ENCODE results near the gene PLEKHG5.

Gene PLEKHG5

DNA sequence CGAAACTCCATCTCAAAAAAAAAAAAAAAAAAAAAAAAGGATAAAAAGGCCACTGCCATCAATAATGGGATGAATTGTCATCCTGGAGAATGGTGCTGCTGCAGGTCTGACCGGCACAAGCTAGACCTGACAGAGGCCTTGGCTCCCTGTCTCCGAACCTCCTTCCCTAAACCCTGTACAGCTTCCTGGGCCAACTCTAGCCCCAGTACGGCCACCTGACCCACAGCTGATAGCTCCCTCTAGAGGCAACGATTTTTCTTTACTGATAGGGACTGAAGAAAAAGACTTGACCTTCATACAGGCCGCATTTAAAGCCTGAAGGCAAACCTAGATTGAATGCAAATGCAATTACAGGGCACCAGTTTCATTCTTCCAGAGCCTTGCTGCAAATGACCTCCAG, 32.1 kb upstream of the PLEKHG5 start:
- Histone ChIP-seq H3K9ac (ENCODE audit: low read length) (no peak overlapping the region), H3K27me3 (ENCODE audit: insufficient read depth, low read length) (no peaks in the 10 kb centered on the region), H3K4me2 (ENCODE audit: low read length) (no peak overlapping the region), H3K4me1 (ENCODE audit: insufficient read depth, low read length, severe bottlenecking) (no peaks in the 10 kb centered on the region), H3K36me3 (ENCODE audit: insufficient read depth, low read length) (peaks cover 60% of the 10 kb centered on the region), H3K27ac (ENCODE audit: low read depth, low read length, poor library complexity, severe bottlenecking) (no peak overlapping the region), H3K79me2 (ENCODE audit: insufficient read depth, low read length) (no peaks in the 10 kb centered on the region), H3K9me2 (ENCODE audit: low read depth, low read length) (no peaks in the 10 kb centered on the region), H3K9me3 (ENCODE audit: low read length) (no peaks in the 10 kb centered on the region), H3F3A (ENCODE audit: insufficient read depth, low read length) (no peaks in the 10 kb centered on the region), H3K4me3 (ENCODE audit: low read depth, low read length, poor library complexity, severe bottlenecking) (no peak overlapping the region), H2AFZ (ENCODE audit: low read length) (no peak overlapping the region), H4K20me1 (ENCODE audit: insufficient read depth, low read length) (no peaks in the 10 kb centered on the region)
- TF ChIP-seq EZH2 (IDR thresholded peaks at IDR 0.05; ENCODE audit: borderline replicate concordance, low read length): no peak
- TF ChIP-seq, protein P1, sequence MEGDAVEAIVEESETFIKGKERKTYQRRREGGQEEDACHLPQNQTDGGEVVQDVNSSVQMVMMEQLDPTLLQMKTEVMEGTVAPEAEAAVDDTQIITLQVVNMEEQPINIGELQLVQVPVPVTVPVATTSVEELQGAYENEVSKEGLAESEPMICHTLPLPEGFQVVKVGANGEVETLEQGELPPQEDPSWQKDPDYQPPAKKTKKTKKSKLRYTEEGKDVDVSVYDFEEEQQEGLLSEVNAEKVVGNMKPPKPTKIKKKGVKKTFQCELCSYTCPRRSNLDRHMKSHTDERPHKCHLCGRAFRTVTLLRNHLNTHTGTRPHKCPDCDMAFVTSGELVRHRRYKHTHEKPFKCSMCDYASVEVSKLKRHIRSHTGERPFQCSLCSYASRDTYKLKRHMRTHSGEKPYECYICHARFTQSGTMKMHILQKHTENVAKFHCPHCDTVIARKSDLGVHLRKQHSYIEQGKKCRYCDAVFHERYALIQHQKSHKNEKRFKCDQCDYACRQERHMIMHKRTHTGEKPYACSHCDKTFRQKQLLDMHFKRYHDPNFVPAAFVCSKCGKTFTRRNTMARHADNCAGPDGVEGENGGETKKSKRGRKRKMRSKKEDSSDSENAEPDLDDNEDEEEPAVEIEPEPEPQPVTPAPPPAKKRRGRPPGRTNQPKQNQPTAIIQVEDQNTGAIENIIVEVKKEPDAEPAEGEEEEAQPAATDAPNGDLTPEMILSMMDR (IDR thresholded peaks at IDR 0.05; ENCODE audit: low read length): peak; percentile 67

DNA sequence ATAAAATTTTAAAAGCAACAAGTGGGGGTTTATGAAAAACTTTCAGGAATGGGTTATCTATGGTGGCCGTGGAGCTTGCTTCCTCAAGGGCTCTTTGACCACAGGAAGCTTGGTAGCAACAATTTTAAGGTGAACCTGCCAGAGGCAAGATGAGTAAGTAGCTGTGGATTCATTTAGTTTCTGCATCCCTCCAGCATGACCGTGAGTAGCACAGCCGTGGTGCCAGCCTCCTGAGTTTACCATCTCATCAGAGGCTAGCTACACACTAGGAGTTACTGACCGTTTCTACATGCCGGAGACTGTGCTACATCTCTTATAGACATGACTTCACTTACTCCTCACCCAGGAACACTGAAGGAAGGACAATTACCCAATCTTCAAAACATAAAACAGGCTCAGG, 30.1 kb upstream of the PLEKHG5 start:
- Histone ChIP-seq H3K9me3 (ENCODE audit: low read length) (no peaks in the 10 kb centered on the region), H3K9ac (ENCODE audit: low read length) (no peak overlapping the region), H3K27me3 (ENCODE audit: insufficient read depth, low read length) (no peaks in the 10 kb centered on the region), H3K9me2 (ENCODE audit: low read depth, low read length) (no peaks in the 10 kb centered on the region), H3K4me3 (ENCODE audit: low read depth, low read length, poor library complexity, severe bottlenecking) (no peak overlapping the region), H2AFZ (ENCODE audit: low read length) (no peak overlapping the region), H3K36me3 (ENCODE audit: insufficient read depth, low read length) (peaks cover 41% of the 10 kb centered on the region), H3K27ac (ENCODE audit: low read depth, low read length, poor library complexity, severe bottlenecking) (no peak overlapping the region), H3K4me1 (ENCODE audit: insufficient read depth, low read length, severe bottlenecking) (no peaks in the 10 kb centered on the region), H3K4me2 (ENCODE audit: low read length) (no peak overlapping the region), H3K79me2 (ENCODE audit: insufficient read depth, low read length) (no peaks in the 10 kb centered on the region), H3F3A (ENCODE audit: insufficient read depth, low read length) (no peaks in the 10 kb centered on the region), H4K20me1 (ENCODE audit: insufficient read depth, low read length) (no peaks in the 10 kb centered on the region)
- TF ChIP-seq, protein P1 (IDR thresholded peaks at IDR 0.05; ENCODE audit: low read length): no peak
- TF ChIP-seq EZH2 (IDR thresholded peaks at IDR 0.05; ENCODE audit: borderline replicate concordance, low read length): no peak

DNA sequence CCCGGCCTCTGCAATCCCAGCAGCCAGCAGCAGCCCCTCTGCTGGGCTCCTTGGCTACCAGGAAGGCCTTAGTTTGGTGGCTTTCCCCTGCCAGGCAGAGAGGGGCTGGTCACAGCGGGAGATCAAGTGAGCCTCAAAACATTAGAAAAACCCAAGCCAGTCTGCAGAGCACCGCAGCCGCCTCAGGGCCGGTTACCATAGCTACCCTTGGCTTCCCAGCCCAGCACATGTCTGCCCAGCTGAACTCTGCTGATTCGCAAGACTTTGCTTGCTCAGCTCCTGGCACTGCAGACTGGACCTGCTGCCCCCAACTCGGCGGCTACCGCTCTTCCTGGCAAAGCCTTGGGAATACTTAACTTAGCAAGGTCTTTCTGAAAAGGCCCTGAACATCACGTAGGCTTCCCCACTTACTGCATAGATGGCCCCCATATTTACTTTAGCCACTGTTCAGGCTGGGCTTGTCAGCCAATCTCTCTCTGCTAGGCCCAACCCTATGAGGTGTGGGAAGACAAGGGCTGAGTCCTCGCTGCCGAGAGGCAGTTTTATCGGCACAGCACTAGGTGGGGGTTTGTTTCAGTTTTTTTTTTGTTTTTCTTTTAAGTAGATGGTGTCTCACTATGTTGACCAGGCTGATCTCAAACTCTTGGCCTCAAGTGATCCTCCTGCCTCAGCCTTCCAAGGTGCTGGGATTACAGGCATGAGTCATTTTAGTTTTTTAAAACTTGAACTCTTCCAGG, 28.6 kb upstream of the PLEKHG5 start:
- no peaks in the 10 kb centered on the region for H3K9me3 ChIP-seq (ENCODE audit: low read length)
- H3K27me3 ChIP-seq (ENCODE audit: insufficient read depth, low read length): no peaks in the 10 kb centered on the region
- H3K36me3 ChIP-seq (ENCODE audit: insufficient read depth, low read length): peaks cover 26% of the 10 kb centered on the region
- no peaks in the 10 kb centered on the region for H3F3A ChIP-seq (ENCODE audit: insufficient read depth, low read length)
- no peak overlapping the region for H3K4me2 ChIP-seq (ENCODE audit: low read length)
- no peaks in the 10 kb centered on the region for H3K79me2 ChIP-seq (ENCODE audit: insufficient read depth, low read length)
- H3K4me1 ChIP-seq (ENCODE audit: insufficient read depth, low read length, severe bottlenecking): no peaks in the 10 kb centered on the region
- H3K9ac ChIP-seq (ENCODE audit: low read length): no peak overlapping the region
- no peaks in the 10 kb centered on the region for H3K9me2 ChIP-seq (ENCODE audit: low read depth, low read length)
- H3K27ac ChIP-seq (ENCODE audit: low read depth, low read length, poor library complexity, severe bottlenecking): no peak overlapping the region
- no peak overlapping the region for H3K4me3 ChIP-seq (ENCODE audit: low read depth, low read length, poor library complexity, severe bottlenecking)
- no peak overlapping the region for H2AFZ ChIP-seq (ENCODE audit: low read length)
- H4K20me1 ChIP-seq (ENCODE audit: insufficient read depth, low read length): no peaks in the 10 kb centered on the region
- TF ChIP-seq EZH2 (IDR thresholded peaks at IDR 0.05; ENCODE audit: borderline replicate concordance, low read length): no peak

DNA sequence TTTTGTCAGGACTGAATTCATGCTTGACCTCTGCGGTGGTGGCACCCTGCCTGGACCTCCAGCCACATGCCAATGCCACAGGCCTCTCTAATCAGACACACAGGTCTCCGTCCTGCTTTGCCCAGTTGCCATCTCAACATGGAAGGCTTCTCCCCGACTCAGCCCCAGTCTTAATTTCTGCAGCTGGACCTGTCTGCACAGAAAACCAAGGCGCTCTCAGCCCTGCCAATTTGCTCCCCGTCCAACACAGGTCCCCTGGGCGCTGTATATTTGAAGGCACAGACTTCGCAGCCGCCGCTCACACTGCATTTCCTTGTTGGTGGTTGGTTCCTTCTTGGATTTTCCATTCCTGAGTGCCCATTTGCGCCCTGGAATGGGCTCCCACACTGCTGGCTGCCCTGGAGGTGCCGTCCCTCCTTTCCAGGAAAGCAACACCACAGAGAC, 28.0 kb upstream of the PLEKHG5 start:
- Histone ChIP-seq H3F3A (ENCODE audit: insufficient read depth, low read length) (no peaks in the 10 kb centered on the region), H3K9ac (ENCODE audit: low read length) (no peak overlapping the region), H3K79me2 (ENCODE audit: insufficient read depth, low read length) (no peaks in the 10 kb centered on the region), H3K9me3 (ENCODE audit: low read length) (no peaks in the 10 kb centered on the region), H3K4me3 (ENCODE audit: low read depth, low read length, poor library complexity, severe bottlenecking) (no peak overlapping the region), H2AFZ (ENCODE audit: low read length) (no peak overlapping the region), H3K4me2 (ENCODE audit: low read length) (no peak overlapping the region), H3K27me3 (ENCODE audit: insufficient read depth, low read length) (no peaks in the 10 kb centered on the region), H3K4me1 (ENCODE audit: insufficient read depth, low read length, severe bottlenecking) (no peaks in the 10 kb centered on the region), H3K9me2 (ENCODE audit: low read depth, low read length) (no peaks in the 10 kb centered on the region), H4K20me1 (ENCODE audit: insufficient read depth, low read length) (no peaks in the 10 kb centered on the region), H3K36me3 (ENCODE audit: insufficient read depth, low read length) (peaks cover 22% of the 10 kb centered on the region), H3K27ac (ENCODE audit: low read depth, low read length, poor library complexity, severe bottlenecking) (no peak overlapping the region)
- TF ChIP-seq EZH2 (IDR thresholded peaks at IDR 0.05; ENCODE audit: borderline replicate concordance, low read length): no peak
- TF ChIP-seq, protein P1 (IDR thresholded peaks at IDR 0.05; ENCODE audit: low read length): no peak
